Muscle of back (tissue), 11 donors: Measurements from ENCODE around the gene COX6B1. TPM values are rescaled to one million over a fixed set of nuclear protein-coding genes. Genes with fewer than 3 reads are reported as not detected.
"Not testable (repeated sequence)": the region's sequence is repeated elsewhere in the genome, so short reads cannot be mapped to it uniquely, and the experiment has no call there.

Experiments used
- DNase-seq, 3 donors: peaks; one replicate each; pipeline versions ENCODE4 v3.0.0 to v3.0.0-alpha.2; 2013
- polyA plus RNA-seq, 10 donors: library from polyadenylated mRNA; unstranded; fragments of 120-200 nt; gene quantifications; one replicate each; pipeline ENCODE4 v1.2.1, GENCODE V29; 2013; ENCODE audit not compliant: insufficient read length in 10 of 10

COX6B1 gene
- polyA plus RNA-seq, 10 donors = 243 to 330 (median 261) TPM

- DNase-seq = peak; percentile 99 to 100 (median 99)
Measured at GRCh38 chr19:35628565-35629331, 19.4 kb upstream of the COX6B1 start, which contains the start of gene RBM42. TSS of gene RBM42 (plus strand) at chr19:35629036. CDS start at chr19:35629154, 118 bp downstream.

GRCh38 chr19:35629332-35629633 lies 18.8 kb upstream of the COX6B1 start:
- no peak for DNase-seq

GRCh38 chr19:35633727-35634440 lies 14.2 kb upstream of the COX6B1 start:
- DNase-seq = no peak

GRCh38 chr19:35636651-35637050 lies 11.5 kb upstream of the COX6B1 start:
- DNase-seq = no peak

- no peak for DNase-seq
Measured at GRCh38 chr19:35637165-35637564, 11.0 kb upstream of the COX6B1 start.

- no peak for DNase-seq
Measured at GRCh38 chr19:35639321-35639639, 8.8 kb upstream of the COX6B1 start.

- no peak for DNase-seq
Measured at GRCh38 chr19:35639863-35640262, 8.3 kb upstream of the COX6B1 start.

GRCh38 chr19:35641515-35642151 lies 6.5 kb upstream of the COX6B1 start, which contains the start of gene ETV2:
TSS of gene ETV2 (plus strand) at chr19:35641745. CDS start at chr19:35642461, 716 bp downstream.
- peak in 1 of 3 donors; percentile 58 for DNase-seq

- DNase-seq = peak in 1 of 3 donors; percentile 18
Measured at GRCh38 chr19:35642312-35642711, 5.8 kb upstream of the COX6B1 start.

- DNase-seq = peak in 1 of 3 donors; percentile 14
Measured at GRCh38 chr19:35642798-35643254, 5.3 kb upstream of the COX6B1 start.

- peak; percentile 75 to 95 (median 82) for DNase-seq
Measured at GRCh38 chr19:35643255-35644205, 4.6 kb upstream of the COX6B1 start.

- DNase-seq = peak; percentile 92 to 98 (median 93)
Measured at GRCh38 chr19:35644206-35644986, 3.7 kb upstream of the COX6B1 start.

GRCh38 chr19:35644987-35645679 lies 3.0 kb upstream of the COX6B1 start:
- DNase-seq = peak; percentile 47 to 82 (median 66)

GRCh38 chr19:35645680-35646511 lies 2.2 kb upstream of the COX6B1 start:
- DNase-seq = no peak

GRCh38 chr19:35650581-35650980 lies 2.5 kb downstream of the COX6B1 start:
- no peak for DNase-seq

- DNase-seq = not testable (repeated sequence)
Measured at GRCh38 chr19:35654828-35655227, 6.7 kb downstream of the COX6B1 start.

- no peak for DNase-seq
Measured at GRCh38 chr19:35655600-35655999, 7.5 kb downstream of the COX6B1 start.

GRCh38 chr19:35656700-35657099 lies 8.6 kb downstream of the COX6B1 start:
- DNase-seq = no peak
